GM15510 (cell line): ENCODE data around the gene KRTAP10-6.

Source experiments
- POLR2A ChIP-seq: IDR thresholded peaks from 3 replicates; pipeline ENCODE4 v1.6.1; 2011; ENCODE audit warnings: borderline replicate concordance; ENCODE audit not compliant: insufficient read length; ENCODE audit errors: extremely low read depth

Gene KRTAP10-6

GRCh38 chr21:44592446-44593311, at the start of gene KRTAP10-6:
KRTAP10-6 (minus strand) TSS chr21:44592505; CDS start chr21:44592484, 21 bp downstream.
- TF ChIP-seq POLR2A, result no peak

GRCh38 chr21:44640761-44641160, 48.5 kb upstream of the KRTAP10-6 start:
- no peak for TF ChIP-seq POLR2A

DNA sequence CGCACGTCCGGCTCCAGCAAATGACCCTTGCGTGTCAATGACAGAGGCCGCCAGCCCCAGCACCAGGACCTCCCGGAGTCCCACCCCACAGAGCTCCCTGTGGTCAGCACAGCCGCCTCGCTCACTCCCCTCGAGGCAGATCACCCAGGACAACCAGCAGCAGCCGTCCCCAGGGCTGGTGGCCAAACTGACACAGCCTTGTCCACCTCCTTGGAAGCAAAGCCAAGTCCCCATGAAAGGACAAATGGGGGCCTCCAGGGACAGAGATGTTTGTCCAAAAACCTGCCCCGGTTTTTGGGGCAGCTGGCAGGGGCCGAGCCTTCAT, 47.0 kb upstream of the KRTAP10-6 start:
- TF ChIP-seq POLR2A, result no peak

GRCh38 chr21:44637018-44637850, 44.9 kb upstream of the KRTAP10-6 start, which contains the start of gene KRTAP10-10:
KRTAP10-10 (plus strand) TSS chr21:44637356; CDS start chr21:44637418, 62 bp downstream.
- no peak for TF ChIP-seq POLR2A

DNA sequence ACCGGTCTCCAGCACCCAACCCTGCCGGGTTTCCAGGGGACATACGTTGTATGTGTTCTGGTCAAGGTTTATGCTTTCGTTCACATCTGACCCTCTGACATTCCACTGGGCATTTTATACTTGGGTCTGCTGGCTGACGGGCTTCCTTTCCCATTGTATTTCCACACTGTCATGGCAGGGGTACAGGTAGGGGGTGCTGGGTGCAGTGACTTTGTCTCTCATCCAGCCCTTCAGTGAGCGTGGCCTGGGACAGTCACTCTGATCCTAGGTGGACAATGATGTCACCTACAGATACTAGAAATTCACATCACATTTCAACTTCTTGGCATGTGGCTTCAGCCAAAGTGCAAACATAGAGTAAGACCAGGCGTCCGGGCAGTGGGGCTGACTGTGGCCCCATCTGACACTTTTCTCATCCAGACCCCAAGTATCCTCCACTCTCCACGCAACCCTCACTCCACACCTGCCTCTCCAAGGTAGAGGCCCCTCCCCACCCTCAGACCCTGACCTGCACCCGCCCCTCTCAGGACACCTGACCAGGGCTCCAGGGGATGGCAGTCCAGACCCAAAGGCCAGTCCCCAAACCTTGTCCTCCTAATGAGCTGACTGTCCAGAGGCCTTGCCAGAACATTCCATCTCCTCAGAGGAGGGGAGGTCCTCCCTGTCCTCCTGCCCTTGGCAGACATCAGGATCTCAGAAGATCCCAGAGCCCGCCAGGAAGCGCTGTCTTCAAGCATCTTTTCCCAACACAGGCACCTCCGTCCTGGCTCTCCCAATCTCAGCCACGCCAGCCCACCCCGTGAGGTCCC, 44.1 kb upstream of the KRTAP10-6 start:
- no peak for TF ChIP-seq POLR2A

- TF ChIP-seq POLR2A, result no peak
Measured at GRCh38 chr21:44632067-44632466, 39.8 kb upstream of the KRTAP10-6 start.

DNA sequence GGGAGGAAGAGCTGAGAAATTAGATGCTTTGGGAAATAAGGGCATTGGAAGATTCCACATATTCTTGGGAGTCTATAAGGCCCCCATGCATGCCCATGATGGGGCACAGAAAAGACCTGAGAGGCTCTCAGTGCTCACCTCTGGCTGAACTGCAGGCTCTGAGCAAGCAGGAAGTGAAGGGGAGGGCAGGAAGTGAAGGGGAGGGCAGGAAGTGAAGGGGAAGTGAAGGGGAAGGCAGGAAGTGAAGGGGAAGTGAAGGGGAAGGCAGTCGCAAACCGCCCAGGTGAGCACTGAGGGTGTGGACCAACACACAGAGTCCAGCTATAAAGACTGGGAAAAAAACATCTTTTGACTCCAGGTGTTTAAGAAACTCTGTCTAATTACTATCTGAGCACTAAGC, 38.1 kb upstream of the KRTAP10-6 start:
- no peak for TF ChIP-seq POLR2A

DNA sequence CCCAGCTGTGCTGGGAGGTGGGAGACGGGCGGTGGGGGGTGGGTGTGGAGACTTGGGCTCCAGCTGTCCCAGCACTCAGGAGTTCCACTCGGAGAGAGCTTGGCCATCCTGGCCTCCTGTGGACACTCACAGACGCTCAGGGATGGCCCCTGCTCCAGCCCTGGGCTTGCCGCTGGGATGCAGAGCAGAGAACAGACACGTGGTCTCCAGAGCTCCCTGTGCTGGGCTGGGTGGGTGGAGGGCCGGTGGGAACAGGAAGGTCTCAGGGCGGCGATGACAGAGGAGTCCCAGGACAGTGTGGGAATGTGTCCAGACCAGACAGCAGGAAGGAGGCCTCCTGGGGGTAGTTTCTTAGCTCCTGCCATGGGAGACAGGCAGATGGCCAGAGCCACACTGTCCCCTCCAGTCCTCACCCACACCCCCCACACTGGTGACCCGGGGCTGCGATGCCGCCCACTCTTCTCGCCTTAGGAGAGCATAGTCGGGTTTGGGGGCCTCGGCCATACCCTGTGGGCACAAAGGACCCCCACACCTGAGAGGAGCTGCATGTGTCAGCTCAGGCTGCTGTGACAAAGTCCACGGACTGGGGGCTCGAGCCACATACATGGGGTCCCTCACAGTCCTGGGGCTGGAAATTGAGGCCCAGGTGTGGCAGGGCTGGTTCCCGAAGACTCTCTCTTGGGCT, 36.5 kb upstream of the KRTAP10-6 start:
- no peak for TF ChIP-seq POLR2A

- no peak for TF ChIP-seq POLR2A
Measured at GRCh38 chr21:44626673-44627143, 34.4 kb upstream of the KRTAP10-6 start, which contains the start of gene KRTAP10-9. KRTAP10-9 (plus strand) TSS chr21:44627093; CDS start chr21:44627172, 79 bp downstream.

GRCh38 chr21:44626262-44626661, 34.0 kb upstream of the KRTAP10-6 start:
- no peak for TF ChIP-seq POLR2A

- no peak for TF ChIP-seq POLR2A
Measured at GRCh38 chr21:44625756-44626155, 33.5 kb upstream of the KRTAP10-6 start.

GRCh38 chr21:44623575-44623974, 31.3 kb upstream of the KRTAP10-6 start:
- no peak for TF ChIP-seq POLR2A

DNA sequence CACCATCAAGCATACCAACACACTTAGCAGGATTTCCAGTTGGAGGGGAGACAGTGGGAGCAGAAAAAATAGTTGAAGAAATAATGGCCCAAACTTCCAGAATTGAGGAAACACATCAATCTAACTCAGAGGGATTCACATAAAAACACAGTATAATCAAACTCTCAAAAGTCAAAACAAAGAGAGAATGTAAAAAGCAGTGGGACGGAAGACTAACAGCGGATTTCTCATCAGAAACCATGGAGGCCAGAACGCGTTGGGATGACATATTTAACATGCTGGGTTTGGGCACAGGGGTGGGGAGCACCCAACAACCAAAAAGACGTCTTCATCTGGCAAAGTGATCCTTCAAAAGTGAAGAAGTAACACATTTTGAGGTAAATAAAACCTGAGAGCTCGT, 27.6 kb upstream of the KRTAP10-6 start:
- no peak for TF ChIP-seq POLR2A

DNA sequence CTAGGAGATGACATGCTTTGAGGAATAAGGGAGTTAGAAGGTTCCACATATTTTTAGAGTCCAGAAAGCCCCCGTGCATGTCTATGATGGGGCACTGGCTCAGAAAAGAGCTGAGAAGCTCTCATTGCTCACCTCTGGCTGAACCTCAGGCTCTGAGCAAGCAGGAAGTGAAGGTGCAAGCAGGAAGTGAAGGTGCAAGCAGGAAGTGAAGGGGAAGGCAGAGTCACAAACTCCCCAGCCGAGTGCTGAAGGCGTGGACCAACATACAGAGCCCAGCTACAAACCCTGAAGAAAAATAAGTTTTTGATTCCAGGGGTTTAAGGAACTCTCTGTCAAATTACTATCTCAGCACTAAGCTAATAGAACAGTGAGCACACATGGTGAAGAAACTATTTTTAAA, 26.6 kb upstream of the KRTAP10-6 start:
- no peak for TF ChIP-seq POLR2A
